GM21786 (cell line): Measurements from ENCODE around the gene NSUN6.

ENCODE experiments used
- ATAC-seq: cut with Tn5 transposase; IDR thresholded peaks from one replicate; pipeline ENCODE4 v1.9.1; 2021; ENCODE audit not compliant: unreplicated experiment

NSUN6 gene

GRCh38 chr10:18651324-18652007, at the start of gene NSUN6:
Gene NSUN6, minus strand, starts transcription at chr10:18651587. Its CDS starts 384 bp downstream, at chr10:18651203.
- ATAC-seq, result peak; percentile 96

- ATAC-seq, result no peak
Measured at GRCh38 chr10:18699849-18700840, 48.8 kb upstream of the NSUN6 start.

DNA sequence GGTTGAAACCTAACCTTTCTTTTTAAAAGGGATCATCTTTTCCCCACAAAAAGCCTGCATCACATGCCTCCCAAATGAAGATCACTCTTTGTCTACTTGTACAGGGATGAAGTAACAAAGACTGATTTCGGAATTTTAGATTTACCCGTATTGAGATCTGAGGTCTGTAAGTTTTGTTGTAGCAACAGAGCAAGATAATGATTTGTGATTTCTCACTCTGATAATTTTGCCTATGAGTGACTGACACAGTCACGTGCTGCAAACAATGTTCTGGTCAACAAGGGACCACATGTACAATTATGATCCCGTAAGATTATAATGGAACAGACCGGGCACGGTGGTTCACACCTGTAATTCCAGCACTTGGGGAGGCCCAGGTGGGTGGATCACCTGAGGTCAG, 39.2 kb upstream of the NSUN6 start:
- ATAC-seq, result no peak

DNA sequence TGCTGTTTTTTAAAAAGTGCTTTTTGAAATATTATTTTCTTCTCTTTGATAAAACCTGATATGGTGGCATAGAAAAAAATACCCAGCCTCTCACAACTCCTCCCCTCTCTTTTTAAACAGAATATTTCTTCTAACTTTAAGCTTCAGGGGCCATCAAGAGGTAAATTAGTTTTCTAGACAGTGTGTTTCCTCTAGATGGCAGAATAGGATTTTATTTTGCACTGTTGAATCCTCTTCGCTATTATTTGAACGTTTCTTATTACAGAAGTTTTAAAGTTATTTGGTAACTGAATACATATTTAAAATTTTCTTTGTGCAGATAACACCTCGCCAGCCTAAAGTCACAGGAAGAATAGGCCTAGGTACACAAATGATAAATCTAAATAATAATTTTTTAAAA, 38.1 kb upstream of the NSUN6 start:
- ATAC-seq, result no peak

DNA sequence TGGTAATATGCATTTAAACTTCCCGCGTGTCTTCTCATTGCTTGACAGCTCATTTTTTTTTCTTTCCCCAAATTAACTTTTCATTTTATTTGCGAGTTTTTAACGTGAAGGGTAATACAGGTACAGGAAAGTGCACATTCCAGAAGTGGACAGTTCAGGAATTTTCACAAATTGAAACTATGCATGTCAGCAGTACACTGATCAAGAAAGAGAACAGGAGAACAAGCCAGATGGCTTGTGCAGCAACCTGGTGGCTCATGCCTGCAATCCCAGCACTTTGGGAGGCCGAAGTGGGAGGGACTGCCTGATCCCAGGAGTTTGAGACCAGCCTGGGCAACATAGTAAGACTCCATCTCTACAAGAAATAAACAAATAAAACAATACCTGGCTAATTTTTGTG, 36.3 kb upstream of the NSUN6 start:
- ATAC-seq, result no peak

DNA sequence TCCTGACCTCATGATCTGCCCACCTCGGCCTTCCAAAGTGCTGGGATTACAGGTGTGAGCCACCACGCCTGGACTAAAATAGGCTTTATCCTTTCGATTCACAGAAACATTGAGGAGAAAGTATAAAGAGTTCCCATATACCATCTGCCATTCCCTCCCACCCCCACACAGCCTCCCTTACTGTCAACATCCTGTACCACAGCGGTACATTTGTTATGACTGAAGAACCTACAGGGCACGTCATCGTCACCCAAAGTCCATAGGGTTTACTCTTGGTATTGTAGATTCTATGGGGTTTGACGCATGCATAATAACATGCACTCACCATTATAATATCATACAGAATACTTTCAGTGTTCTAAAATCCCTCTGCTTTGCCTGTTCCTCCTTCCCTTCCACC, 35.8 kb upstream of the NSUN6 start:
- no peak for ATAC-seq

DNA sequence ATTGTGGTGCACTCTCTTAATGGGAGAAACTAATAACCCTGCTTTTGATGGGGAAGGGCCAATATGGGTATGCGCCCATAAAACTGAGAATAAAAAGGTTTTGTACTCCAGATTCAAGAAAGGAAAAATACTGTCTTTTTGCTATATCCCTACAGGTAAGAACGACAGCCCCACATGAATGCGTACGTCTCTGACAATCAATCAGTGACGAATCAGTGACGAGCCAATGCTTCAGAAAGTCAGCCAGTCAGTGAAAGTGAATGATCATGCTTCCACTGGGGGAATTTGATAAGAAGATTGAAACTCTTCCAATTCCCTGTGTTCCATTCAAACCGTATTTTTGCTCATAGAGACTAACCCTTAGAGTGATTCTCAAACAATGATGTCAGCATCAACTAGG, 34.2 kb upstream of the NSUN6 start:
- ATAC-seq, result no peak

GRCh38 chr10:18684953-18685352, 33.6 kb upstream of the NSUN6 start:
- no peak for ATAC-seq

- ATAC-seq, result no peak
Measured at GRCh38 chr10:18684416-18684815, 33.0 kb upstream of the NSUN6 start.

DNA sequence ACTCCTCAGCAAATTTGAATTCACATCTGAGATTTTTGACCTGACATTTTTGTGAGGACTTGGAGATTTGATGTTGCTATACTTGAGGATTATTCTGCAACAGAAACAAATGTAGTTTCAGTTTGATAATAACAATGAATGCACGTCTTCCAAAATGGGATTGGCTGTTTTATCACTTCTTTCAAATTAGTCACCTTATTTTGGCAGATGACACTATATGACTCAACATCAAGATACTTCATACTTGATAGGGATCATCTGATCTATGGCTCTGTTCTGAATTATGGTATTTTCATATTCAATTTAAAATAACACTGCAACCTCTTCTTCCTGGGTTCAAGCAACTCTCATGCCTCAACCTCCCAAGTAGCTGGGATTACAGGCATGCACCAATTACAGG, 32.0 kb upstream of the NSUN6 start:
- no peak for ATAC-seq

DNA sequence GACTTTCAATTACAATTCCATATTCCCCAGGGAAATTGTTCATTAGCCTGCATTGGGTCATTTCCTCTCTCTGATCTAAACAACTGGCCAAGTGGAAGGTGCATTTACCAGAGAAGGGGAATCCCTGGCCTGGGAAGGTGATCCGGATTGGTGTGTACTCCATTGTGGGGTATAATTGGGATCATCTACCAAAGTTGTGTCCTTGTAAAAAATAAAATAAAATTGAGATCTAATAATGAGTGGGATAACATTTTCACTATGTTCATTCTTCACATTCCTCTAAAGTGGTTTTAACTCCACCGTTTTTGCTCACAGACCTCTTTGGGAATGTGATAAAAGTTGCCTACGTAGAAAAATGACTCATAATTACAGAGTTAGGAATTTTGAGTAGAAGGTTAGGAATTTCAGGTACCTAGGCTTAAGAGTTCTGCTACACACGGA, 30.6 kb upstream of the NSUN6 start:
- no peak for ATAC-seq

DNA sequence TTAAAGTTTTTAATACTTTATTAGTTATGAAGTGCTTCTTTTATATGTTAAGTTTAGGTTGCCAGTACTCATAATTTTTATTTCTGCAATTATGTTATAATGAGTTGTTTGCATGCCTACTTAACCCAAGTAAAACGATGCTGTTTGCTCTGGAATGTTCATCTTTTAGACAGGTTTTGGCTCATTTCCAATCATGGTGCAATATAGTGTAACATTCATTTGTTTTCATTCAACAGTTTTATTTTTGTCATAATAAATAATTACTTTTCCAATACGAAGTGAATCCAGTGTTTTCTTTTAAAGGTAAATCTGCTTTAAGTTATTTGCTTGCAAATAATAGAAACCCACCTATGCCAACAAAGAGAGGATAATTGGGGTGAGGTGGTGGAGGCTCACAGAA, 30.0 kb upstream of the NSUN6 start:
- no peak for ATAC-seq

DNA sequence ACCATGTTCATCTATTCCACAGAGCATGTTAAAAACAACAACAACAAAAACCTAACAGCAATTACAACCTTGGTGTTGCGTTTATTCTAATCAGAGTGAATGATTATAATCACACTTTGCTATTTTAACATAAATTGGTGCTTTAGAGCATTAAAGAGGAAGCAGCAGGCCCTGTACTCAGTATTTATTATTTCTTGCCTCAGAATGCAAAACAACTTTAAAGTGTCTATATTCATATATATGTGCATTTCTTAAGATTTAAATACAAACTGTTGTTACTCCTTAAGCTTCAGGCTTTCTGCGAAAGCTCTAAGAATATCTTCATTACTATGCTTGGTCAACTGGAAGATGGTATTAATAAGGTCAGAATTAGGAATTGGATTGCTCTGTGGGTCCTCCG, 29.4 kb upstream of the NSUN6 start:
- ATAC-seq, result no peak

- ATAC-seq, result no peak
Measured at GRCh38 chr10:18675086-18675801, 23.9 kb upstream of the NSUN6 start.

DNA sequence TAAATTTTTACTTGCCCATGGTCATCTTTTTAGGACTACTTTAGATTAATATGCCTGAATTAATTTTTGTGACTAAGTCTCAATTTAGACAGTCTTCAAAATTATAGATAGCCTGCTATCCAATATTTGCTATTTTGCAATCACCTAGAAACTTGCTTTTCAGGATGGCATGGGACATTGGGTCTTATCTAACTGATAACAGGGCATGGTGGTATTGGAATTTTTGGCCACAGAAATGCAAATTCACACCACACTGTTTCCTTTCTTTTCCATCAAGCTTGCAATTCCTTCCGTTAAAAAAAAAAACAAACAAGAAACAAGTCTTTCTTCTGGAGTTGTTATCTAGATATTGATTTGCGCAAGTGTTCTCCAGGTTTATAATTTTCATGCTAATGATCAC, 16.6 kb upstream of the NSUN6 start:
- ATAC-seq, result no peak

GRCh38 chr10:18666810-18667209, 15.4 kb upstream of the NSUN6 start:
- ATAC-seq, result no peak

GRCh38 chr10:18665815-18666558, 14.6 kb upstream of the NSUN6 start:
- no peak for ATAC-seq

DNA sequence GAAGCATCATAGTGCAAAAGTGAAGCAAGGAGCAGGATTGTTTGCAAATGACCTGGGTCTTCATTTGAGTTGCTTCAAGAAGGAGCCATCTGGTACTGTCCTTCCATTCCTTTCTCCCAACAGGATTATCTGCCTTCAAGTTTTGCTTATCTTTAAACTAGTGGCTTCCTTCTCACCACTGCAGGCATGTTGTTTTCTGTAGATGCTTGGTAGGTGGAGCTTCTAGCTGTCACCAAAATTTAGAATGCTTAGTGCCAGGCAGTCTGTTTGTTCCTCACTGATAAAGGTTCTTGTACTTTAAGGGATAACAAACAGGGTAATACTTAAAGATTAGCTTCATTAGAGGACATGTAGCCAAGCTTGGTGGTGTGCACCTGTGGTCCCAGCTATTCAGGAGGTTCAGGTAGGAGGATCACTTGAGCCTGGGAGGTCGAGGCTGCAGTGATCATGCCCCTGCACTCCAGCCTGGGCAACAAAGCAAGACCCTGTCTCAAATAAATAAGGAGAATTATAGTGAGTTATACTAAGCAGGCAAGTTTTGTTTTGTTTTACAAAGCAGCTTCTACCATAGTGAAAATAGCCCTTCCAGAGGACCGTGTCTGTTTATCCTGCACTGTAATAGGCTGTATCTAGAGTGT, 13.6 kb upstream of the NSUN6 start:
- no peak for ATAC-seq

- no peak for ATAC-seq
Measured at GRCh38 chr10:18660816-18661431, 9.5 kb upstream of the NSUN6 start.
